Astrocyte (in vitro differentiated cells and primary cell): Measurements from ENCODE around the gene LCN1.

ENCODE experiments used
- CTCF ChIP-seq: IDR thresholded peaks from 2 replicates; pipeline ENCODE4 v1.5.1; 2011; ENCODE audit warnings: low read depth, mild to moderate bottlenecking, inconsistent platforms, low read length, moderate library complexity; ENCODE audit not compliant: insufficient read depth
- EZH2 ChIP-seq: IDR thresholded peaks from 2 replicates; pipeline ENCODE4 v1.6.1; 2012; ENCODE audit warnings: mild to moderate bottlenecking, low read length, inconsistent platforms; ENCODE audit not compliant: insufficient read depth

- no peak for TF ChIP-seq CTCF
- TF ChIP-seq EZH2 = no peak
Observed at GRCh38 chr9:135555910-135556309, 34.7 kb downstream of the LCN1 start.
